Subcutaneous abdominal adipose tissue (tissue), 5 donors: Measurements from ENCODE around the gene INSYN2B.

Experiments
- H3K27ac ChIP-seq: one replicate; pipeline ENCODE4 v1.7.0; 2013; ENCODE audit warnings: low read depth, mild to moderate bottlenecking, inconsistent platforms, low read length, moderate library complexity
- H3K27me3 ChIP-seq, 5 donors: one replicate each; pipeline ENCODE4 v1.7.0; 2013; ENCODE audit warnings: low read length in 5 of 5, inconsistent platforms in 1 of 5; ENCODE audit not compliant: control insufficient read depth in 5 of 5, insufficient read depth in 4 of 5
- H3K36me3 ChIP-seq, 5 donors: one replicate each; pipeline ENCODE4 v1.7.0; 2013; ENCODE audit warnings: low read length in 5 of 5; ENCODE audit not compliant: control insufficient read depth in 5 of 5, insufficient read depth in 5 of 5
- H3K4me1 ChIP-seq, 5 donors: one replicate each; pipeline ENCODE4 v1.7.0; 2013; ENCODE audit warnings: low read length in 5 of 5, mild to moderate bottlenecking in 3 of 5, moderate library complexity in 1 of 5; ENCODE audit not compliant: control insufficient read depth in 5 of 5, insufficient read depth in 5 of 5
- H3K4me3 ChIP-seq, 5 donors: one replicate each; pipeline ENCODE4 v1.7.0; 2013; ENCODE audit warnings: low read length in 5 of 5, low read depth in 1 of 5
- H3K9ac ChIP-seq, 5 donors: one replicate each; pipeline ENCODE4 v1.7.0; 2013; ENCODE audit warnings: low read length in 5 of 5, mild to moderate bottlenecking in 4 of 5, moderate library complexity in 3 of 5
- H3K9me3 ChIP-seq, 5 donors: one replicate each; pipeline ENCODE4 v1.7.0; 2013; ENCODE audit warnings: low read length in 5 of 5; ENCODE audit not compliant: control insufficient read depth in 5 of 5
- donor health status: healthy.
- donor health status: healthy.
- donor health status: healthy.
- donor health status: healthy.
- donor health status: healthy.

The INSYN2B gene

GRCh38 chr5:169906745-169907649 is 73.3 kb downstream of the INSYN2B start:
- Histone ChIP-seq H3K4me1 (no peaks in the 10 kb centered on the region), H3K9me3 (no peaks in the 10 kb centered on the region), H3K27ac (no peak overlapping the region), H3K27me3 (no peaks in the 10 kb centered on the region), H3K36me3 (no peaks in the 10 kb centered on the region), H3K9ac (no peak overlapping the region), H3K4me3 (no peak overlapping the region)

DNA sequence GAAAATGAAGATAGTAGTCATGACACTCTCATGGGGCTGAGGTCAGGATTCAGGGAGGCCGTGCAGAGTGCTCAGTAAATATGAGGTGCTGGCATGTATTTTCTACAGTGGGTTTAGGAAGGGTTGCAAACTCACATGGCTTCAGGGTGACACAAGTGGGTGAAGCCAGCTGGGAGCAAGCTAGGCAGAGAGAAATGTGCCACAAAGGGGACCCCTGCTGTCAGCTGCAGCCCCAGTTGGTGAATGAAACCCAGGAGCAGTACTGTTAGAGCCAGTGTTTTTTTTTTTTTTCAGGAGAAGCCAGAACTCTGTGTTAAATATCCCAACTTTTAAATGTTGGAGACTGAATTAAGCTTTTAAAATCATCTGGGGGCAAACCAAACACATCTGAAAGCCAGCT is 75.3 kb downstream of the INSYN2B start:
- no peaks in the 10 kb centered on the region for H3K36me3 ChIP-seq
- no peak overlapping the region for H3K27ac ChIP-seq
- no peaks in the 10 kb centered on the region for H3K9me3 ChIP-seq
- H3K4me1 ChIP-seq, result no peaks in the 10 kb centered on the region
- no peaks in the 10 kb centered on the region for H3K27me3 ChIP-seq
- no peak overlapping the region for H3K4me3 ChIP-seq
- no peak overlapping the region for H3K9ac ChIP-seq

GRCh38 chr5:169904508-169904907 is 75.8 kb downstream of the INSYN2B start:
- Histone ChIP-seq H3K4me3 (no peak overlapping the region), H3K27me3 (no peaks in the 10 kb centered on the region), H3K27ac (no peak overlapping the region), H3K9me3 (no peaks in the 10 kb centered on the region), H3K9ac (no peak overlapping the region), H3K36me3 (no peaks in the 10 kb centered on the region), H3K4me1 (no peaks in the 10 kb centered on the region)

DNA sequence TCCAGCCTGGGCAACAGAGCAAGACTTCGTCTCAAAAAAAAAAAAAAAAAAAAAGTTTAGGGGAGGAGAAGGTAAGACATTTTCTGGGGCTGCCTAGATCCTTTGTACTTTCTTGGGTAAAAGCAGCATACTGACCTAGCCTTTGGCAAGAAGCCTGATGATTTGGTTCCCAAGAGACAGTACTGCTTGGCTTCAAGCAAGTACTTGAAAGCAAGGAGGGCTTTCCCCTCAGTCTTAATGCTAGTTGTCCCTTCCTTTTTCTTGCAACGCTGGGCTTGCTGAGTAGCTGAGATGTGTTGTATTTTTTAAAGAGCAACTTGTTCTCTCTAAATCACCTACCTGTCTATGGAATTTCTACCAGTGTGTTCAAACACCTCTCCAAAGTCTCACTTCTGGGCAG is 76.2 kb downstream of the INSYN2B start:
- Histone ChIP-seq H3K9ac (no peak overlapping the region), H3K4me1 (no peaks in the 10 kb centered on the region), H3K36me3 (no peaks in the 10 kb centered on the region), H3K4me3 (no peak overlapping the region), H3K27ac (no peak overlapping the region), H3K9me3 (no peaks in the 10 kb centered on the region), H3K27me3 (no peaks in the 10 kb centered on the region)

DNA sequence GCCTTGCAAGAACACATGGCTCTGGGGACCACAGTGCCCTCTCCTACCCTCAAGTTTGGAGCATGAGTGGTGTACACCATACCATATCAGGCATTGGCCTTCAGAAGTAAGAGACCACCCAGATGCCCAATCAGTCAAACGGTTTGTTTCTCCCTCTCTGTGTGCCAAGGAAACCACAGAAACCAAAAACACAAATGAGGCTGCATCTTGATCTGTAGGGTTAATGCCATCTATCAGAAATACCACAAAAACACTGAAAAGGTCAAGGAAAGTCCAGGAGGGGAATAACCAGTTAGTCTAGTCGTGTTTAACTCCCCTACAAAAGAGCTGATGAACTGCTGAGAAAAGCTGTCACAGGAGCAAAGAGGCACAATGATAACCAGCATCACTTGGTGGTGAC is 78.4 kb downstream of the INSYN2B start:
- no peaks in the 10 kb centered on the region for H3K36me3 ChIP-seq
- no peak overlapping the region for H3K4me3 ChIP-seq
- H3K27me3 ChIP-seq, result no peaks in the 10 kb centered on the region
- no peak overlapping the region for H3K9ac ChIP-seq
- H3K9me3 ChIP-seq, result no peaks in the 10 kb centered on the region
- no peak overlapping the region for H3K27ac ChIP-seq
- H3K4me1 ChIP-seq, result no peaks in the 10 kb centered on the region

DNA sequence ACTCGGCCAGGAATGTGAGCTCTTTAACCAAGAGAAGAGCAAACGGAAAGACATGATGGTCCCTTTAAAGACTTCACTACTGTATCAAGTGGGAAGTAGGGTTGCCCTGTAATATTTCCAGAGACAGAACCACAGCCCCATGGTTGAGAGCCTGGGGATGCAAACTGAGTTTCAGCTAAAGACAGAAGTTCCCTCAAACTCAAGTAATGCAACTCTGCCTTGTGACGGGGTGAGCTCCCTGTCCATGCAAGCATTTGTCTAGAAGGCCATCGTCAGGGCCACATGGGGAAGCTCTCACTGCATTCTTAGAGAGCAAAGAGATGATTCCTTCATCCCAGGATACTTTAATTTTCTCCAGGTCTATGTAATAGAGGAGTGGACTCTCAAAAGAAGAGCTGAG is 82.8 kb downstream of the INSYN2B start:
- H3K36me3 ChIP-seq, result no peaks in the 10 kb centered on the region
- peaks cover 0 to 11% (median 10%) of the 10 kb centered on the region in 5 donors for H3K4me1 ChIP-seq
- H3K4me3 ChIP-seq, result no peak overlapping the region
- H3K27ac ChIP-seq, result no peak overlapping the region
- H3K27me3 ChIP-seq, result no peaks in the 10 kb centered on the region
- H3K9ac ChIP-seq, result no peak overlapping the region
- H3K9me3 ChIP-seq, result no peaks in the 10 kb centered on the region

GRCh38 chr5:169895926-169896325 is 84.4 kb downstream of the INSYN2B start:
- Histone ChIP-seq H3K9me3 (no peaks in the 10 kb centered on the region), H3K4me1 (peaks cover 0 to 11% (median 10%) of the 10 kb centered on the region in 5 donors), H3K27ac (no peak overlapping the region), H3K36me3 (no peaks in the 10 kb centered on the region), H3K27me3 (no peaks in the 10 kb centered on the region), H3K4me3 (no peak overlapping the region), H3K9ac (no peak overlapping the region)

- Histone ChIP-seq H3K4me1 (peaks cover 0 to 11% (median 10%) of the 10 kb centered on the region in 5 donors), H3K36me3 (no peaks in the 10 kb centered on the region), H3K9ac (no peak overlapping the region), H3K9me3 (no peaks in the 10 kb centered on the region), H3K4me3 (no peak overlapping the region), H3K27me3 (no peaks in the 10 kb centered on the region), H3K27ac (no peak overlapping the region)
Measured at GRCh38 chr5:169893571-169893970, 86.7 kb downstream of the INSYN2B start.

DNA sequence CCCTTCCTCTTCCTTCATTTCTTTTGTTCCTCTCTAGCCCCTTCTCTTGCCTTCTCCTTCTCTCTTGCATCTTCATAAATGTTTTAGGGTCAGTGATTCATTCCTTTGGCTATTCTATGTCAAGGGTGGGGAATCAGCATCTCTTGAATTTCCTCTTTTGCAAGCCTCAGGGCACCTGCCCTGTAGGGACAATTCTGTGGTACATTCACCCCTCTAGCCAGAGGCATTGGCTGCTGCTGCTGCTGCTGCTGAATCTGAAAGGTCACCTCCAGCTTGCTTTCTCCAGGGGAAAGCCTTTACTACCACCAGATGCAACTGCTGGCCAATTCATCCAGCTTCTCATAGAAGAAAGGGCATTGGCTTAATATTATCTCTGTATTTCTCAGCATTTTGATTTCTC is 87.3 kb downstream of the INSYN2B start:
- H3K4me1 ChIP-seq, result peaks cover 0 to 11% (median 10%) of the 10 kb centered on the region in 5 donors
- no peaks in the 10 kb centered on the region for H3K36me3 ChIP-seq
- no peak overlapping the region for H3K9ac ChIP-seq
- no peak overlapping the region for H3K27ac ChIP-seq
- no peak overlapping the region for H3K4me3 ChIP-seq
- no peaks in the 10 kb centered on the region for H3K27me3 ChIP-seq
- H3K9me3 ChIP-seq, result no peaks in the 10 kb centered on the region

GRCh38 chr5:169889572-169889971 is 90.7 kb downstream of the INSYN2B start:
- Histone ChIP-seq H3K27ac (no peak overlapping the region), H3K4me3 (no peak overlapping the region), H3K9ac (no peak overlapping the region), H3K9me3 (no peaks in the 10 kb centered on the region), H3K4me1 (no peaks in the 10 kb centered on the region), H3K27me3 (no peaks in the 10 kb centered on the region), H3K36me3 (no peaks in the 10 kb centered on the region)
